ENCODE measurements around the gene UGT3A2.
"Not testable (repeated sequence)": the region's sequence is repeated elsewhere in the genome, so short reads cannot be mapped to it uniquely, and the experiment has no call there.

UGT3A2 gene

DNA sequence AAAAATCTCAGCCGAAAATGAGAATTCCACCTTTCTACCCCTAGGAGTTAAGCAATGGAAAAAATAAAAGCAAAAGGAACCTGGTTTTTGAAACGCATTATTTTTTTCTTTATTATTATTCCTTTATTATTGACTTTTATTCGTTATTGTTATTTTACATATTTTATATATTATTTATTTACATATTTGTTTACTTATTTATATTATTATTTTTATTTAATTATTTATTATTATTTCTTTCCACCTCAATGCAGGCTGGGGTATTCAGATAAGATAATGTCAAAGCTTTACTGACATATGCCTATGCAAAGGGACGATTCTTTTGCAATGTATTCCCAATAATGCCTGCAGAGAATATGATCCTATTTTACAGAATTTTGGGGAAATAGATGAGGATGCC is 16.7 kb downstream of the UGT3A2 start:
- DNase-seq: no peak

DNA sequence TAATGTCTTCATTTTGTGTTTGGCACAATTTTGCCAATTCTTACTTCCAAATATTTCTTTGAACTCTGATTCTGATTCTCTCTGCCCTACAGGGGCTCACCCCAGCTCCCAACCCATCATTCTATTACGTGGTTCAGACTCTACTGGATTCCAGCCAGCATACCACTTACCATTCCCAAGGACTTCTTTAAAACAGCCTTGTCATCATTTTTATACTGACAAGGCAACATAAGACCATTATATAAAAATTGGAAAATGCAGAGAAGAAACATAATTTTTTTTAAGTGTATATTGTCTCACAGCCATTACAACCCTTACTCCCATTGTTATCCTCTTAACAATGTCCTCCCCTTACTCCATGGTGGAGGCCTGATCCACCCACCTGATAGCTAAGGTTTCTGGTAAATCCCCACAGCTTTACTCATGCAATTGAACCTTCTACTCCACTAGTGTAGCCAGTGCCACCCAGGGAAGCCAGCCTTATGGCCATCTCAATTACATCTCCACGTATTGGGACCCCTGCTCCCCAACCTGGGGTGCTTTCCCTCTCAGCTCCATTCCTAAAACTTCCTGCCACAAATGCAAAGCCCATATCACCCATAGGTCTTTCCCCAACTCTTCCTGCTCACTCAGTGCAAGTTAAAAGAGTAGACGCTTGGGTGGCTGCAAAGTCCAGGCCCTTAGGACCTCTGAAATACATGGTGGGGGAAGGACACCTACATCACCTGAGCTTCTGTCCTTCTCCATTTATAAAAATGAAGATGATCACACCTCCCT is 19.1 kb downstream of the UGT3A2 start:
- no peak for DNase-seq

DNA sequence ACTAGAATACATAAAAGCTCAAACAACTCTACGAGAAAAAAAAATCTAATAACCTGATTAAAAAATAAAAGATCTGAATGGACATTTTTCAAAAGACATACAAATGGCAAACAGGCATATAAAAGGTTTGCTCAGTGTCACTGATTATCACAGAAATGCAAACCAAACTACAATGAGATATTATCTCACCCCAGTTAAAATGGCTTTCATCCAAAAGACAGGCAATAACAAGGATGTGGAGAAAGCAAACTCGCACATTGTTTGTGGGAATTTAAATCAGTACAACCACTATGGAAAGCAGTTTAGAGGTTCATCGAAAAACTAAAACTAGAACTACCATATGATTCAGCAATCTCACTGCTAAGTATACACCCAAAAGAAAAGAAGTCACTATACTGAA is 20.8 kb downstream of the UGT3A2 start:
- no peak for DNase-seq

GRCh38 chr5:36041537-36041845 is 25.2 kb downstream of the UGT3A2 start:
- no peak for DNase-seq

- DNase-seq: no peak
Observed at GRCh38 chr5:36040651-36041536, 25.8 kb downstream of the UGT3A2 start.

- no peak for DNase-seq
Observed at GRCh38 chr5:36035696-36036095, 31.0 kb downstream of the UGT3A2 start.

DNA sequence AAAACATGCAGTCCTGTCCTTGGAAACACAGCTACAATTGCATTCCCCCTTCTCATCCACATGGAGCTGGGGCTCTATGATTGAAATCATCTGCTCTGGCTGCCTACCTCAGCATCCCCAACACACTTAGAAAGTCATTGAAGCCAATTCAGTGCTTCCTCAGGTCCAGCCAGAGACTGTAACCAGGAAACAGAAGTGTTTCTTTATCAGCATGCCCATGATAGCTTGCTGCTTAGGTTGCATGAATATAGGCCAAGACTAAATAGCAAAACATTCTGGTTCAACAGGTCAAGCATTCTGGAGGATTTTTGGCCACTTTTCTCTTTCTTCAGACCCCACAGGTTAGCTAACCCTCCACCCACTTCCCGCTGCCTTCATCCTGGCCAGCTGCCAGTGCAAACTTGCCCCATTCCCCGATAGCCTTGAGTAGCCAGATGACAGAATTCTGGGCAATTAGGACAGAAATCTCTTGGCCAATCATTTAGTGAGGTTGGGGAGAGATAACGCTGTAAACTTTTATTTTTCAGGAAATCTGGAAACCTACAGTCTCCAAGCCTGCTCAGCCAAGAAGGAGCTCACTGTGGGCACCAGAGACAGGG is 32.0 kb downstream of the UGT3A2 start:
- not testable (repeated sequence) for DNase-seq

DNA sequence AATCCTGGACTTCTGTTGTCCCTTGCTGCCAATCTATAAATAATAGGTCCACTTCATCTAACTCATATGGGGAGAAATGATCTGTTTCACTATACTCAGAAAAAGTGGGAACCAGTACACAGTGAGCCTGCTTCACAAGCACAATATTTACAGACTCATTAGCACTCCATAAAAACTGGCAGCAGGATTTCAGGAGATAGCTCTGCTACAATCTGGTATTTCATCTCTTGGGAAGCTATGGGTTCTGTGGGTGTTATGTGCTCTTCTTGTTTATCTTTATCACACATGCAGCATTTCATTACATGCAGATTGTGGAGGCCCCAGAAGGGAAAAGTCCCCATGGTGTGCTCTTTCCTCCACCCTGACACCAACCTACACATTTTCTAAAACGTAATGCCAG is 33.2 kb downstream of the UGT3A2 start:
- no peak for DNase-seq

DNA sequence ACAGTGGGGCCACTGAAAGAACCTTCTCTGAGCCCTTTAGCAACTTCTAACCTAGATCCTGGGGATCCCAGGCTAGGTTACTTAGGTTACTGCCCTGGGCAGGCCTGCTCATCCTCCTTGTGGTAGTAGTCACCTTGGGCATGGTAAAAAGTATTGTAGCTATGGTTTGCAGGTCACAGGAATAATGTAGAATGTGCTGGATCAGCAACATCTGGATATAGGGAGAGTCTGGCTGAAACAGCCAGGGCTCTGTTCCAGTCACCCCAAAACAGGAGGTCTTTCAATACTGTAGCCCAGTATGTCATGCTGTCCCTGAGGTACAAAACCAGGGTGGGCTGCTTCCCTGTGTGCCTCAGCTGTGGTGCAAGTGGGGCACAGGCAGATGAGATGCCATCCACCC is 33.6 kb downstream of the UGT3A2 start:
- DNase-seq: no peak

DNA sequence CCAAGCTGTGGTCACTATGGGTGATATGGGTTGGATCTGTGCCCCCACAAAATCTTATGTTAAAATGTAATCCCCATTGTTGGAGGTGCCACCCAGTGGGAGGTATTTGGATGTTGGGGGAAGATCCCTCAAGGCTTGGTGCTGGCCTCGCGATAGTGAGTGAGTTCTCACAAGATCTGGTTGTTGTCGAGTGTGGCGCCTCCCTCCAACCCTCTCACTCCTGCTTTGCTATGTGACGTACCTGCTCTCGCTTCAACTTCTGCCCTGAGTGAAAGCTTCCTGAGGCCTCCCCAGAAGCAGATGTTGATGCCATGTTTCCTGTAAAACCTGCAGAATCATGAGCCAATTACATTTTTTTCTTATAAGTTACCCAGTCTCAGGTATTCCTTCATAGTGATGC is 35.5 kb downstream of the UGT3A2 start:
- DNase-seq: no peak

DNA sequence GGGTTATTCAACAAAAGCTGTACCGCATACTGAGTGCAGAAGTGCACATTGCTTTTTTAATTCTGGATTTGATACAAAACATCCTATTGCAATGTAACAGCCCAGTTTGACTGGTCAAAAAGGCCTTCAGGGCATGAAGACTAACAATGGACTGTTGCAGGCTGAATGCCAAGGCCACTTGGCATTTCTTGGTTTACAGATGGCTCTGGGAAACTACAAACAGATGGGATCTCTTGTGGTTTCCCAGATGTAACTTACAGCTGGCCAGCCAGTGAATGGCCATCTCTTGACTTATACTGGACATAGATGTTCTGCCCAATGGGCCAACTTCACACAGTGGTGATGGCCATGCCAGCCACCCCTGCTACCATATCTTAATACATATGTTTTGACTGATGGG is 36.8 kb downstream of the UGT3A2 start:
- no peak for DNase-seq

DNA sequence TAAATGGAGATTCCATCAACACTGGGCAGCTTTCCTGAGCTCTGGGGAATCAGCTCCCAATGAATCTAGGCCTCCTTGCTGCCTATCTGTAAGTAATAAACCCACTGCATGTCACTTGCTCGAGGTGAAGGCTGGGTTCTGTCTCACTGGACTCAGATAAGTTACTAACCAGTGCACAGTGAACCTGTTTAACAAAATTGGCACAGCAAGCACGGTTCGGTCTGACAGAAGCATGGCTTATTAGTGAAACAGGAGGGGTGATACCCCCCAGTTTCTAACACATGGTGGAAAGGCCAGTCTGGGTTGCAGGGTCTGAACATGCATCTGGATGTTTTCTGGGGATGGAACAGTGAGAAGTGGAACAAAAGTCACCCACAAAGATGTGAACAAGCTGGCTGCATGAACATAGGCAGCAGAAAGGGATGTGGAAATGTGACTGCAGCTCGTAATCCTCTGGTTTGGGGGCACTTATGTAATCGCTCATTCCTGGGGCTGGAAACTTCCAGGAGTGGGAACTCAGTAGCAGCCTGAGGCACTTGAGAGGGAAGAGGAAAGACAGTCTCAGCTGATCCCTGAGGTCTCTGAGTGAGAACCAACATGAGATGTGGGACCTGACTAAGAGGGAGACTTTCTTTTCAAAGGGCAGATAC is 37.7 kb downstream of the UGT3A2 start:
- DNase-seq: no peak

GRCh38 chr5:36027711-36028110 is 39.0 kb downstream of the UGT3A2 start:
- no peak for DNase-seq

DNA sequence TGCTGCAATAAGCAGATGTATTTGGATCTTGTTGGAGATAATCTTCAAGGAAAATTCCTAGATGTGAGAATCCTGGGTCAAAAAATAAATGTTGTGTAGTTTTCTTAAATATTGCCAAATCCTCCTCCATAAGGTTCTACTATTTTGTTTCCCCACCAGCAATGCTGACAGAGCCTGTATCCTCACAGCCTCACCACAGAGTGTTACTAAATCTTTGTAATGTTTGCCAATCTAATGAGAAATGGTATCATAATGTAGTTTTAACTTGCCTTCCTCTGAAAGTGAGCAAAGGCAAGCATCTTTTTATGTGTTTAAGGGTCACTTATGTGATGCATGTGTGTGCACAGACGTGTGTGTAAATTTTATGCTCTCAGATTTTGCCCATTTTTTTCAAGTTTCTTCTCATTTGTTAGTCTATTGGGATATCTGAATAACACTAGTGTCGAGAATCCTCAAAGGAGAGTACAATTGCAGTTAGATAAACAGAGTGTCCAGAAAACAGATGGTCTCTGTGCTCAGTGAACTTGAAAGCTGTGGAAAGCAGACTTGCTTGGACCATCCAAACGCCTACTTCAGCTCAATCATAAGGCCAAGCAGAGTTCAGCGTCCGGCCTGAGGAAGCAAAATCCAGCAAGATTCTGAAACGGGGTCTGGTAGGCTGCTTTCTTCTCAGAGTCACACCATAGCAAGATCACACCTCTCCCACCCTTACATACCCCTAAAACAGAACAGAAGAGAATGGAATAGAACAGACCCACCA is 39.8 kb downstream of the UGT3A2 start:
- no peak for DNase-seq

DNA sequence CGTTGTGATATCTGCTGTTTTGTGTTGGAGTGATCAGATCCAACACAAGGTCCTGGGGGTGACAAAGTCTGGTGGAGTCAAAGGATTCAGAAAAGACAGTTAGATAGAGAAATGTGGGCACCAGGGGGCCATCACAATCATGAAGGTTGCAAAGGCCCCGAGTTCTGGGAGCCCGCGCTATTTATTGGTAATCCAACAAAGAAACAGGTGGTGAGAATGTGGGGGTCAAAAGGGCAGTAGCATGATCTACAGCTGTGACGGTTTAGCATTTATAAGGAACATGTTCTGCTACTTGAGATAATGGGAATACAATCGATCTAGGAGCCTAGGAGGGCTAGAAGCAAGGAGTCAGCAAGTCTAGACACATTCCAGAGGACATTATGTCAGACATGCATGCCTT is 44.4 kb downstream of the UGT3A2 start:
- not testable (repeated sequence) for DNase-seq

GRCh38 chr5:36019584-36019983 is 47.1 kb downstream of the UGT3A2 start:
- DNase-seq: not testable (repeated sequence)

DNA sequence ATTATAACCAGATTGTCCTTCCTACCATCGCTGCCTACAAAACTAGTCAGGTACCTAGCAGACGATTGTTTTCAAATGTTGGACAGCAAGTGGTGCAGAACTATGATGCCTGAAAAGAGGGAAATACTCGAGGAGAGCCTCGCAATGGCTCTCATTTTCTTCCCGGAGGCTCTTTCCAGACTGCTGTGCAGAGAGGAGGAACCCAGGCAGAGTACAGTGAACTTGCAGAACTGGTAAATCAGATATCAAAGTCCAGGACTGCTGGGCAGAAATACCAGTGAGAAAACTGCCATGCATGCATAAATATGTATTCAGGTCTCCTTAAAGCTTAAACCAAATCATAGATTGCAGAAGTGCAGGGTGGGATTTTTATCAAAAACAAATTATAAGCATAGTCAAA is 49.1 kb downstream of the UGT3A2 start:
- no peak for DNase-seq

DNA sequence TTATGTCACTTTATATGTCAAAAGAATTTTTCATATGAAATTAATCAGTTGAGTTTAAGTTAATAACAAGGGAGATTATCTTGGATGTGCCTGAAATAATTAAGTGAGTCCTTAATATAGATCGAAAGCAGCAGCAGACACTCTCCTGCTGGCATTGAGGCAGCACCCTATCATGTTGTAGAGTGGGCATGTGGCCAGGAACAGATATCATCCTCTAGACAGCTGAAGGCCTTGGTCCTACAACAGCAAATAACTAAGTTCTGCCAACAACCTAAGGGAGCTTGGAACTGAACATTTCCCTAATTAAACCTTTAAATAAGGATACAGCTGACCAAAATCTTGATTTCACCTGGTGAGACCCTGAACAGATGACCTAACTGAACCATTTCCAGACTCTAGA is 49.7 kb downstream of the UGT3A2 start:
- no peak for DNase-seq

GRCh38 chr5:36013182-36013581 is 53.5 kb downstream of the UGT3A2 start:
- DNase-seq: no peak

DNA sequence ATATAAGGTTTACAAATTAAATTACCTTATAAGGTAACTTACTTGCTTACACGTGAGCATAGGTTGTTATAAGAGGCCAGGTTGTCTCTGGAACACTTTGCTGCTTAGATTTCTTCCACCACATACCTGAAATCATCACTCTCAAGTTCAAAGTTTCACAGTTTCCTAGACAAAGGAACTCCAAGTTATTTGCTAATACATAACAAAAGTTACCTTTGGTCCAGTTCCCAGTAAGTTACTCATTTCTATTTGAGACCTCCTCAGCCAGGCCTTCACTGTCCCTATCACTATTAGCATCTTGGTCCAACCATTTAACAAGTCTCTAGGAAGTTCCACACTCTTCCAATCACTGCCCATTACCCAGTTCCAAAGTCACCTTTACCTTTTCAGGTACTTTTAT is 57.0 kb downstream of the UGT3A2 start:
- DNase-seq: no peak

GRCh38 chr5:36007366-36007765 is 59.3 kb downstream of the UGT3A2 start:
- no peak for DNase-seq

DNA sequence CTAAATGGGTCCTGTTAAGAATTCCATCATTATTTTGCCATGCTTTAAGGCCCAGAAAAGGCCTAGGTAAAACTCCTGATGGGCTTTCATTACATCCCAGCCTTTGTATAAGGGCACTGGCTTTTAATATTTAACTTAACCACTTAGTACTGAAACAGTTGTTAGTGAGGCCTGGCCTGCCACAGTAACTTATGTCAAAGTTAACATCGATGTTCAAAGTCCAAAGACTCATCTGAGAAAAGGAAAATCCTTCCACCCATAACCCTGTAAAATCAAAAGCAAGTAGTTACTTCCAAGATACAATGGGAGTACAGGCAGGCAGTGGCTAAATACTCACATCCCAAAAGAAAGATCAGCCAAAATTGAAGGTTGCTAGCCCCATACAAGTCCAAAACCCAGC is 60.5 kb downstream of the UGT3A2 start:
- no peak for DNase-seq

DNA sequence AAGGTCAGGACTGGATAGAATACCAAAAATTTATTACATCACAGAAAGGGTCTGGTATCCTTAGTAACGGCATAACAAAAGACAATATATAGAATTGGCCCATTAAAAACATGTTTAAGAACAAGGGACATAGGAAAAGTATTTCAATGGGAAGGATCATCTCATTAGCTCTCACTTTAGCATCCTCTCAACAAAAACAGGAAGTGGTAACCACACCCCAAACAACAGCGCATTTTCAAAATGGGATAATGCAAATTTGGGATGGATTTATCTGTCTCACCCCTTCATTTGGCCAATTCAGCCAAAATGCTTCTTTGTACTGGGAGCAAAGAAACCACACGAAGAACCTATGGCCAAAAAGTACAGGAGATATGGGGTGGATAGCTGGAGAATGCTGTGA is 65.7 kb downstream of the UGT3A2 start:
- no peak for DNase-seq
